ENCODE measurements around the gene GNLY.

DNA sequence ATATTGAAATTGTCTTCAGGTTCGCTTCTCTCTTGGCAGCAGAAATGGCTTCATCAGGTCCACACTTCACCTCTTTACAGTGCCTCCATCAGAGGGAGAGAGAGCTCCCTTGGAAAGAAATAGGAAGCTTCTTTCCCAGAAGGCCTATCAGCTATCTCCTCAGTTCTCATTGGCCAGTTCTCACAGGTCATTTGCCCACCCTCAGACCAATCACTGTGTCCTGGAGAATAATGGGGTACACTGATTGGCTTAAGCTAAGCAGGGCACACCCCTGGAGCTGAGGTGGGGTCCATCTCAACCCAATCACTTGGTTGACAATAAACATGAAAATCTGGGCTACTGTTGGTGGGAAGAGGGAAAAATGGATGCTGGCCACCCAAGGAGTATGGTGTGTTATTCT is 5.2 kb downstream of the GNLY start:
- no peak for TF ChIP-seq TAF1 (IDR thresholded peaks at IDR 0.05; ENCODE audit: borderline replicate concordance, insufficient read depth, low read length)
- no peak for TF ChIP-seq POLR2AphosphoS5 (IDR thresholded peaks at IDR 0.05; ENCODE audit: low read depth, low read length)
- TF ChIP-seq, protein P1, sequence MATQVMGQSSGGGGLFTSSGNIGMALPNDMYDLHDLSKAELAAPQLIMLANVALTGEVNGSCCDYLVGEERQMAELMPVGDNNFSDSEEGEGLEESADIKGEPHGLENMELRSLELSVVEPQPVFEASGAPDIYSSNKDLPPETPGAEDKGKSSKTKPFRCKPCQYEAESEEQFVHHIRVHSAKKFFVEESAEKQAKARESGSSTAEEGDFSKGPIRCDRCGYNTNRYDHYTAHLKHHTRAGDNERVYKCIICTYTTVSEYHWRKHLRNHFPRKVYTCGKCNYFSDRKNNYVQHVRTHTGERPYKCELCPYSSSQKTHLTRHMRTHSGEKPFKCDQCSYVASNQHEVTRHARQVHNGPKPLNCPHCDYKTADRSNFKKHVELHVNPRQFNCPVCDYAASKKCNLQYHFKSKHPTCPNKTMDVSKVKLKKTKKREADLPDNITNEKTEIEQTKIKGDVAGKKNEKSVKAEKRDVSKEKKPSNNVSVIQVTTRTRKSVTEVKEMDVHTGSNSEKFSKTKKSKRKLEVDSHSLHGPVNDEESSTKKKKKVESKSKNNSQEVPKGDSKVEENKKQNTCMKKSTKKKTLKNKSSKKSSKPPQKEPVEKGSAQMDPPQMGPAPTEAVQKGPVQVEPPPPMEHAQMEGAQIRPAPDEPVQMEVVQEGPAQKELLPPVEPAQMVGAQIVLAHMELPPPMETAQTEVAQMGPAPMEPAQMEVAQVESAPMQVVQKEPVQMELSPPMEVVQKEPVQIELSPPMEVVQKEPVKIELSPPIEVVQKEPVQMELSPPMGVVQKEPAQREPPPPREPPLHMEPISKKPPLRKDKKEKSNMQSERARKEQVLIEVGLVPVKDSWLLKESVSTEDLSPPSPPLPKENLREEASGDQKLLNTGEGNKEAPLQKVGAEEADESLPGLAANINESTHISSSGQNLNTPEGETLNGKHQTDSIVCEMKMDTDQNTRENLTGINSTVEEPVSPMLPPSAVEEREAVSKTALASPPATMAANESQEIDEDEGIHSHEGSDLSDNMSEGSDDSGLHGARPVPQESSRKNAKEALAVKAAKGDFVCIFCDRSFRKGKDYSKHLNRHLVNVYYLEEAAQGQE (IDR thresholded peaks at IDR 0.05; ENCODE audit: insufficient read depth in 1 of 2, low read depth in 2 of 2, low read length in 2 of 2), result no peak
- no peak for TF ChIP-seq SIN3A (IDR thresholded peaks at IDR 0.05; ENCODE audit: borderline replicate concordance, insufficient read depth, low read length)
- no peak for TF ChIP-seq FOXP2 (optimal IDR thresholded peaks at IDR 0.05; ENCODE audit: borderline replicate concordance, extremely low read depth, extremely low read length, insufficient read depth)
